HuH-7.5 (cell line): ENCODE data around the gene ATOSB.

Source experiments
- DNase-seq: peaks from one replicate; pipeline ENCODE4 v3.0.0; 2011; ENCODE audit warnings: low spot score

The ATOSB gene

DNA sequence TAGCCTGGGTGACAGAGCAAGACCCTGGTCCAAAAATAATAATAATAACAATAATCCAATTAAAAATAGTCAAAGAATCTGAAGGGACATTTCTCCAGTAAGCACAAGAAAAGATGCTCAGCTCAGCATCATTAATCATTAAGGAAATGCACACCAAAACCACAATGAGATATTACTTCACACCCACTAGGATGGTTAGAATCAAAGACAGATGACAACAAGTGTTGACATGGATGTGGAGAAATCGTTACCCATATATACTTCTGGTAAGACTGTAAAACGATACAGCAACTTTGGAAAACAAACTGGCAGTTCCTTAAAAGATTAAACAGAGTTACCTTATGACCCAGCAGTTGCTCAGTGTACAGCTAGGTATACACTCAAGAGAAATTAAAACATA is 30.6 kb downstream of the ATOSB start:
- no peak for DNase-seq

DNA sequence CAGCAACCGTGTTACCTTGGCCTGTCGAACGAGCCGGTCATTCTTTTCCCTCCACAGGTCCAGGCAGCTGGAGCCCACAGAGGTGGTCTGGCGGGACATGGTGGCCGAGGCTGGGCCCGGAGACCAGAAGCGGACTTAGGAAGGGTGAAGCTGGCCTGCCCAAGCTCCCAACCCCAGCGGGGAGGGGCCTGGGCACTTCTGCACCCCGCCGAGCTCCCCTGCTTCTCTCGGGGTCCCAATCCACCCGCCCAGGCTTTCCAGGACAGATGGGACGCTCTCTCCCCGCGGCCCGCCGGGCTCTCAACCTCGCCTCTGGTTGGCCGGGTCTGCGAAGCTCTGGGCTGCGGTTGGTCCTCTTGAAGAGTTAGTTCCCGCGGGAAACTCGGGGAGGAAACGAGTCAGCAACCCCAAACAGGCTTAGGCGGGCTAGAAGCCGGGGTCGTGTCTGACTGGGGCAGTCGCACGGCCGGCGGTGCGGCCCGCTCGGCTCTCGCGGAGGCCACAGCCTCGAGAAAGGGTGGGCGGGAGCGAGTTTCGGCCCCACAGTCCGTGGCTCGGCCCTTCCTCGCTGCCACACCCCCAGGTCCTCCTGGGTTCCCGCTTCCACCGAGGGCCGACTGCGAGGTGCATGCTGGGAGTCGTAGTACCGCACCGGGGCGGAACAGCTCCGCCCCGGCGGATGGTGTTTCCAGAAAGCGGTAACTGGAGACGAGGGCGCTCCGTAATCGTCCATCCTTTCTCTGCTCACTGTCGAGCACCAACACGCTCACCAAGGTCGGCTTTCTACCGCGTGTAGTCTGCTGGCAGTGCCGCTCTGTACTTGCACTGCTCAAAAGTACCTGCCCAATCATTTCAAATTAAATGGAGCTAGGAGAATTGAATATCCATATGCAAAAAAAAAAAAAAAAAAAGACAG is 36.0 kb downstream of the ATOSB start, which contains the start of gene FANCG:
TSS of gene FANCG (minus strand) at position 517 of the 916 bp plus-strand sequence. CDS start at position 99, 418 bp downstream.
- peak; percentile 89 for DNase-seq

DNA sequence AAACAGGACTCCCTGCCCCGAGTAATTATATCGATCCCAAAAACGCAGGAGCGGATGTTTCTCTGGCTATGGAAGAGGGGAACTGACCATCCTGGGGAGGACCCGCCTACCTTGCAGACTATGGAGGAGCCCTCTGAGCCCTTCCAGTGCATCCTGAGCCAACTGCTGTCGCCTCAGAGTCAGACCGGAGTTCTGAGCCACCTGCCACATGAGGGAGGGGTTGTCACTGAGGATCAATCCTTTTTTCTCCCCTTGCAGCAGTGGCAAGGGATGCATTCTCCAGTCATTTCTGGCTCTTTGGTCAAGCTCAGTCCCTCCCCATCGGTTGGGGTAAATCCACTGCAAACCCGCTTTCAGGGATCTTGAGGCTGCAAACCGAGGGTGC is 36.6 kb downstream of the ATOSB start:
- DNase-seq: peak; percentile 30

DNA sequence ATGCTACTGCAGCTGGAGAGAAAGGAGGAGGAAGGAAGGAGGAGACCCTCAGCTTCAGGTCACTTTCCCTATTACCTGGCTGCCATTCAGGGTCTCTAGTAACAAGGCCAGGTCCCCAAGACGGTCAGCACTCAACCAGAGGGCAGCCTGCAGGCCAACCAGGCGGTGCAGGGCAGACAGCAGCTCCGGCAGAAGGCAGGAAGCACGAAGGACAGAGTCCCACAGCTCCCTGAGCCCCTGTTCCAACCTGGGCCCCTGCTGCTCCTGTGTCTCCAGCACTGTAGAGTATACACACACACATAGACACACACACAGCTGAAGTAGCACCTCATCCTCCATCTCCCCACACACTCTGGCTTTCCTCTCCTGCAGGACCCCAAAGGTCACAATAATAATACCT is 37.6 kb downstream of the ATOSB start:
- no peak for DNase-seq

DNA sequence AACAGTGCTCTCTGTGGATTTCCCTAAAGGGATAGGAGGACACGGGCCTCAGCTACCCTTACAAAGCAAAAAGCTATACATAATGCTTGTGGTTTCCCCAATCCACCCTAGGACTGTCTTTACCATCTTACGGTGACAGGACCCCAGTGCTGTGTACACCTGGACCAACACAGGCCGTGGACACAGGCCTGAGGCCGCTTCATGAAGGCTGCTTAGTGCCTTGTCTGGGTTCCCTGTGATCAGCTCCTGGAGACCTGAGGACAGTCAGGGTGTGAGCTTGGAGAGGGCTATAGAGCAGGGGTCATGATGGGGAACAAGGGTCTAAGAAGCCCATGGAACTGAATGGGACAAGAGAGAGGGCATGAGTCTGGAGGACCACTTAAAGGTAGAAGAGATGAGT is 38.8 kb downstream of the ATOSB start:
- DNase-seq: no peak

DNA sequence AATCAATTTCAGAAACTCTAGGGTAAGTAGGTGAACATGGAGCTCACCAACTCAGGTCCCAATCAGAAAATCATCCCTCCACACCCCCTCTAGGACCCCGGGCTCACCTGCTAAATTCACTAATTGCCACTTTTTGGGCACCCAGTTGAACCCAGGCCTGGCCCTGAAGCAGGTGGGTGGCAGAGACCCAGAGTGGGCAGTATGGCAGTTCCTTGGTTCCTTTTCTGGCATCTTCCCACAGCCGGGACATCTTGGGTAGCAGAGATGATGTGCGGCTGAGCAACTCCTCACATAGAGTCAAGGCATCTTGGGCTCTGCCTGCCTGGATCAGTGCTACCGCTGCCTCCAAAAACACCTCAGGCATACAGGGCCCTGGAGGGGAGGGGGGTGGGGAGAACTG is 40.3 kb downstream of the ATOSB start:
- no peak for DNase-seq

DNA sequence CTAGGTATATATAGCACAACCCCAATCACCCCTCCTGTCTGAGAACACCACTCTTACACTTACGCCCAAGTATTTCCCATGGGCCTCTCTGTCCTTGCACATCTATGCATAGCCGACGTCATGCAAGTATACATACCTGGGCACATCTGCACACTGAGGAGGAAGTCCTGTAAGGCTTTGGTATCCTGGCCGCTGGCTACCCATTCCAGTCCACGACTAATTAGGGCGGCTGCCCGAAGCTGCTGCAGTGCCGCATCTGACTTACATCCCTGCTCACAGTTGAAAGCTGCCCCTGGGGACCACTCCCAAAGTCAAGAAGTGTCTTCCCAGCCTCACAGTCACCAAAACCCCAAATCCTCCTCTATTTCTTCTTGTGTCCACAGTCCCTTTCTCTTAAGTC is 40.9 kb downstream of the ATOSB start:
- DNase-seq: no peak

DNA sequence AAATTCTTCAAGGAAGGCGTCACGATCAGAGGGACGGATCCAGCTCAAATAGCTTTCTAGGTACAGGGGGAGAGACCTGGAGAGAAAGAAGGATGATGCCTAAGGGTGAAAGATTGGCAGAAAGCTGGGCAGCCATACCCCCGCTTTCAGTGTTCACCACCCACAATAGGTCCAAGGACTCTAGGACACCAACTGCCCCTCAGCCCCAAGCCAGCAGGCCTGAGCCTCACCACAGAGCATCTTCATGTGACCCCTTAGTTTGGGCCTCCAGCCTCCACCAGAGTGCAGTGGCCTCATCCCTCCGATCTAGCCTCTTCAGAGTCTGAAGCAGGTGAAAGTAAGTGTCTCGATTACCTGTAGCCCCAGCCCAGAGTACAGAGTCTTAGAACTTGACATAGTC is 41.5 kb downstream of the ATOSB start:
- no peak for DNase-seq

DNA sequence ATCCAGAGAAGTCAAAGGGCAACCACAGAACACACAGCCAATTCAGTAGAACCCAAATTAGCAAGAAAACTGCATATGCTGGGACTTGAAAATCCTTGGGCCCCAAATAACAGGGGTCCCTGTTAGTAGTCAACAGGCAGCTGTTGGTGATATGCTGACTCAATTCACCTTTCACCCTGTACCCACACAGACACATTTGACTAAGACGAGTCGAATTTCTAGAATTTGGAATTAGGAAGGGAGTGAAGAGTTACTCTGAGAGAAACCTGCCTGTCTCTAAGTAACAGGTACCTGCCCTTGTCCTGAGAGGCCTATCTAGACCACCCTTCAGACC is 42.4 kb downstream of the ATOSB start:
- DNase-seq: no peak

DNA sequence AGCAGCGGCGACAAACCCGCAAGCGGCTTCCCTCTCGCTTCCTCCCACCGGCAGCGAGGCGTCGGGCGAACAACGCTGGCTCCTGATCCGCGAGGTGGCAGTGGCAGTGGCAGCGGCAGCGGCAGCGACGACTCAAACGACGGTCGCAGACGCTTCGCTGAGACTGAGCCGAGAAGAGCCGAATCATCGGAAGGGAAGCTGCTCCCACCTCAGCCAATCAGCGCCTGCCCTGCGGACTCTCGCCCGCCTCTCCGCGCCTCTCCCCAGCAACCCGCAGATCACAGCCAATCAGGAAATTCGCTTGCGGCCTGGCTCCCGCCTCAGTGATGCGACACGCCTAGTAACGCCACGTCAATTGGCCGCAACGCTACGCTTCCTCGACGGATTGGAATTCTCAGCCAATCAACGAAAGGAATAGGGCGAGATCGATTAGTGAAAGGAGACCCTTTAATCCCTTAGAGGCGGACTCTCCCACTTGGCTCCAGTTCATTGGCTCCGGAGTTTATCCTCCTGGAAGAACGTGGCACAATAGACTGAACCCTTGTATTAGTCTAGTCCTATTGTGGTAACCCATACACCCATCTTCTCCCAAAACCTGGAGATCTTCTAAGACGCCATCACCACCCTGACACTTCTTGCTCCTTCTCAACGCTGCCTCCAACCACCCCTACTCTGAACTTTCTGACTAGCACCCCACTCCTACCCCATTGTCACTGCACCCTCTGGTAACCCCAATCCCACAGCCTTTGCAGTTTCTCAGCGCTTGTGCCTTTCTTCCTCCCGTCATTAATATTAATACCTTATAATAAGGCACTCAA is 43.0 kb downstream of the ATOSB start, which contains the start of gene VCP:
TSS of gene VCP (minus strand) at position 165 of the 818 bp plus-strand sequence. CDS start 272 bp downstream, outside the sequence.
- DNase-seq: peak; percentile 98

DNA sequence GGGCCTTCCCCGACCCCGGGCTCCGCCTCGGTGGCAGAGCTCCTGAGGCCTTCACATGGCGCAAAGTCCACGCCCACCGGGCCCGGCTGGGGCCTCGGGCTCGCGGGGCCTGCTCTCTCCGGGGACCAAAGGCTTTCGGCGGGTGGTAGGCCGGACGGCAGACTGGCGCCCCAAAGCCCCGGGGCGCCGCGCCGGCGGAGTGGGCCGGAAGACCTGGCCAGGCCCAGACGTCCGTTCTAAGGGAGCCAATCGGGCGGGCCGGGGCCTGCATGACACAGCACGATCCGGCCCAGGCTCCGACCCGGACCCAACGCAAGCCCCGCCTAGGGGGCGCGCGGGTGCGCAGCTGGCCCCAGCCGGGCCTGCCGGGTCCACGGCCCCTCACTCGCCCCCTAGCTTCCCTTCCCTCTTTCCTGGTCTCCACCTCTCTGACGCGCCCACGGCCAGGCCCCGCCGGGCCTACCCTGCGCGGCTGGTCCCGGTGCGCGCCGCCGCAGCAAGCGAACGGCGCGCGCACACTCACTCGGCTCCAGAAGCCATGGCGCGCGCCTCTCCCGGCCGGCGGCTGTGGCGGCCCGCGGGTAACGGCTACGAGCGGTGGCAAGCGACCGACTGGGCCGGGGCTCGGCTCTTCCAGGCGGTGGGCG is 43.7 kb downstream of the ATOSB start:
- DNase-seq: peak; percentile 73

DNA sequence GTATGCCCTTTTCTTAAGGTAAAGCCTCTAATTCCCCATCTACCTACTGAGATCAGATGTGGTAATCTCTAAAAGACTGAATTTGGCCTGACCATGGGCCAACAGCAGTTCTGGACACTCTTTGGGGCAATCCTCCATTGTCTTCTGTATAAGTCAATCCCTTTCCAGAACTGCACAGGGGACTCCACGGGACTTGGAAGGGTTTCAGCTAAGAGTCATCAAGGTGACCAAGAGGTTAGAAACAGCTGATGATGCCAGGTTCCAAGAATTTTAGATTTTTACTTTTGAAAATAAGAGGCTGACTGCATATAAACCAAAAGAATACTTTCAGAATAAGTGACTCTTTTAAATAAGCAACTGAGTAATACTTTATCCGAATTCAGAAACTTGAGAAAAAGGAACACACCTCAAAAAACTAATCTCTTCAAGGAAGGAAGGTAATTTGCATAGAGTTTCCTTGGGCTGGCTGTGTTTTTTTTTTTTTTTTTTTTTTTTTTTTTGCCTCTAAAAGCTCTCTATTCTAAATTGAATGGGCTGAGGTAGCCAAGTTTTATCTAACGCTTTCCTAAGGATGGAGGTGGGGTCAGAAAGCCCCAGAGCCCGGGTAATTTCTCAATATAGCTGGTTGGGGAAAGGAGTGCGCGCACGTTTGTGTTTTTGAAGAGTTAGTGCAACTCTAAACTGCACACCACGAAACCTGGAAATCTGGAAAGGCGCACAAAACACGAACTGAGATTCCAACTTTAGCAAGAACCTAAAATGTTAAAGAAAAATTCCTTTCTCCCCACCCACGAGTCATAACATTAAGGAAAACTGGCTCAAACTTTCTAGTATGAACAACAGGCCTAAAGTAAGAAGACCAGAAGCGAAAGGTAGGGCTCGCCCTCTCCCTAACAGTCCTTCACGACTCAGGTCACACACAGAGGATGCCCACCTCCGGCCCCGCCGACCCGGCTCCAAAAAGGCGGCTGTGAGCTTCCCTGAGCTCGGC is 44.5 kb downstream of the ATOSB start:
- no peak for DNase-seq

DNA sequence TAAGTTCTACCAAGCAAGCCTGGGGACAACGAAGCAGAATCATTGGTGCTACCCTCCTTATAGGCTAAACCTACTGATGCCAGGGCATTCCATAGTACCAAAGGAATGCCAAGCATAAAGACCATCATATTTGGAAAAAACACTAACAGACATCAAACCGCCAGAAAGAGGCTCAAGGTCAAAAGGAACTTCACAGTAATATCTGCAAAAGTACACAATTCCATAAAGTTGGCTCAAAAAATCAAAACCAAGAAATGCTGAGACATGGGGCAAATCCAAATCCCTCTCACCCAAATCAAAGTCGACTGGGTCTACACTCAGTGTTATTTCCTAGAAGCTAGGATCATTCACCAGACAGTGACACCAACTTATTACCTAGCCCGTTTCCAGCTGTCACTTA is 46.6 kb downstream of the ATOSB start:
- no peak for DNase-seq

DNA sequence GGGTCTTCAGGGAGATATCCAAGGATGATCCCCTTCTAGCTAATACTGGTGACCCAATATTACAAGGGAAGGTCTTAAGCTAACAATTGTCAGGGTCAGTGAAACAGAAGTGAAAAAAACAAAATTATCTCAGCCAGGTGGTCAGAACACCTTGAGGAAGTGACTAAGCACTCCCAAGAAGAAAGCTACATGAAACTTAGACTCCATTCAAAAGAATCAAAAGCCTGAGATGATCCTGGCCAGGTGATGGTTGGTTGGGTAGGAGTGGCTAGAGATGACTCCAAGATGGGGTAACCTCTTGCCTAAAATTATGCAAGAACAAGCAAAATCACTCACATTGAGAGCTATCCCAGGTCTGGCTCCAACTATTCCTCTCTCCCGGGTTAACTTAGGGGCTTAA is 48.6 kb downstream of the ATOSB start:
- no peak for DNase-seq

DNA sequence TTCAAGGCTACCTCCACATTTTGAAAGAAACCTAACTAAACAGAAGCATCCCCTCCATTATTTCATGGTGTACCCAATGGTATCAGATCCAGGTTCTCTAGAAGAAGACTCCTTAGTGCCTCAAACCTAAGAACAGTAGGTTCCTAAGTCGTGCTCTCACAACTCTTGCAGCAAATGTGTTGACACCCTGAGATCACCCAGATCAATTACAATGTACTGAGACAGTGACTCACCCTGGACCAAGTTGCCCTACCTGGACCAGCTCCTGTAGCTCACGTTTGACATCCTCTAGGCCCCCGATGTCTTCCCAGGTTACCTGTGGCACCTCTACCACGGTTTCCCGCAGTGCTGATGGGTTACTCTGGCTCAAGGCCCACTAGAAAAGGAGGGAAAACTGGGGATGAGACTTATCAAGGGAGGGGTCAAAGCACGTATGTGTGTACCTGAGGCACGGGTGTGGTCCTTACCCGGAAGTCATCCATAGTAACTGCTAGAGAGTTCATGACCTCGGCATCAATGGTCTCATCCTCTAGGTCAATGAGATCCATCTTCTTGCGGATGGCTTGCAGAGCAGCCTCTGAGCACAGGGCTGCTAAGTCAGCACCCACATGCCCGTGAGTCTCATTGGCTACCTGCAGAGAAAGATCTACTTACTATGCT is 55.0 kb downstream of the ATOSB start:
- DNase-seq: no peak

DNA sequence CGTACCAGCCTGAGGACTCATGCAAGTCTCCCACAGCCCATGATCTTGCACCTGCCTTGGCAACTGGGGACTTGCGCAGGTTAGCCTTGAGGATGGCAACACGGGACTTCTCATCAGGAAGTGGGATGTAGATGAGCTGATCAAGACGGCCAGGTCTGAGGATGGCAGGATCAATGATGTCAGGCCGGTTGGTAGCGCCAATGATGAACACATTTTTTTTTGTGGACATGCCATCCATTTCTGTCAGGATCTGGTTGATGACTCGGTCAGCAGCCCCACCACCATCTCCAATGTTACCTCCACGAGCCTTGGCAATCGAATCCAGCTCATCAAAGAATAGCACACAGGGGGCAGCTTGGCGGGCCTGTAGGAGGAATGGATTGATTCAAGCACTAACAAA is 56.2 kb downstream of the ATOSB start:
- no peak for DNase-seq

DNA sequence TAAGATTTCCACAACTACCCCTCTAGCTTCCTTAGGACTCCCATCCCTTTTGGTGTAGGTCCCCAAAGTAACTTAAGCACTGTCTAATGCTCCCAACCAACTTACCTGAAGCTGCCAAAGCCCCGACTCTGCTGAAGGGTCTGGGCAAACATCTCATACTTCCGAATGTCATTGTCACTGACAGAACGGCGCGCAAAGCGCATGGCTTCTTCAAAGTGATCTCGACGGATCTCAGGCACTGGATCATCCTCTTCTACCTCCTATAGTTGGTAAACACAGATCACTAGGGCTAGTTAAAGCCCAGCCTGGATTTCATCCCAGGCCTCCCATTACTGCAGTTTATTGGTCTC is 58.4 kb downstream of the ATOSB start:
- no peak for DNase-seq

DNA sequence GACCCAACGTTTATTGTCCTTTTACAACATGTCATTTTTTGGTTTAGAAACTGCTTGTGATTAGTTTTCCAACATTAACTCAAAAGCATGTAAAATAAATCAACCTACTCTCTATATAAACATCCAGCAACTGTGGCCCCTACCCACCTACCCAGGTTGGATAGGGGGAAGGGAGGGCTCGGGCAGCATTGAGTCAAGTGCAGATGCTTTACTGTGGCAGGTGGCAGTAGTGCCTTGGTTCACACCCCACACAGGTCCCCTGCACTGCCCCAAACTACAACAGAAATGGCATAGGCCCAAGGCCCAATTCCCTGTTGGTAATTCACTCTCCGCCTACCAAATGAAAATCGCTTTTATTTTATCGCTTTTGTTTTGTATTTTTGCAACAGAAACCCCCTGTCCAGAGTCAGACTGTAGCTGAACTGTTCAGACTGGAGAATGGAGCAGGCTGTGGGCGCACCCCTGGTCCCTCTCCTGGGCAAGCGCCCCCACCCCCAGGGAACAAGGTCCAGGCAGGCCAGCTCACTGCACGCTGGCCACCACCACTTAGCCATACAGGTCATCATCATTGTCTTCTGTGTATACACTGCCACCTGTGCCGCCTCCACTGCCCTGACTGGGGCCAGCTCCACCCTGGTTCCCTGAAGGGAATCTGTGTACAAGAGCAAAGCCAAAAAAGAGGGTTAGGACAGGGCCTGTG is 58.9 kb downstream of the ATOSB start:
- DNase-seq: no peak

DNA sequence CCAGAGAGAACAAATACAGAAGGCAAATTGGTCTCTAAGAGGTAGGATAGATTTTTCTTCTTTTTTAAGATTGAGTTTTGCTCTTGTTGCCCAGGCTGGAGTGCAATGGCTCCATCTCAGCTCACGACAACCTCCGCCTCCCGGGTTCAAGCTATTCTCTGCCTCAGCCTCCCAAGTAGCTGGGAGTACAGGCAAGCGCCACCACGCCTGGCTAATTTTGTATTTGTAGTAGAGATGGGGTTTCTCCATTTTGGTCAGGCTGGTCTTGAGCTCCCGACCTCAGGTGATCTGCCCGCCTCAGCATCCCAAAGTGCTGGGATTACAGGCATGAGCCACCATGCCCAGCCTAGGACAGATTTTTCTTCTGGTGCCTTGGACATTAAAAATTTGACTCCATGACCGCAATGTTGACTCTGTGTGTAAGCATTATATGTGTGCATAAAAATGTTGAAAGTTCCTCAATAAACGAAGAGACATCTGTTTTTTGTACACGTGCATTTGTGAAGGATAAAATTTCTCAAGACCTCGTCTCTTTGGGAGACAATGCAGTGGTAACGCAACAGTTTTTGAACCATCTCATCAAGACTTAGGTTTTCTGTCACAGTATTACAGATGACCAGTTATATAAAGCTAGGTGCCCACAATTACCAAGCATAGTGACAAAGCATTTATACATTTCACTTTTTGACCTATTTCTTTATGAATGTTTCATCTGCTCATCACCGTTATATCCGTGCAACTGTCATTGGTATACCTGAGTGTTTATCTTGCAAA is 60.6 kb downstream of the ATOSB start:
- no peak for DNase-seq
